ENCODE measurements around the gene PEX5. TPM values are rescaled to one million over a fixed set of nuclear protein-coding genes. Genes with fewer than 3 reads are reported as not detected.

The PEX5 gene
- total and polyA plus RNA-seq, 2 of the 8 experiments (the other 6 are each of a cell fraction or from before 2014, with no cell fraction given), result 16.8 to 50.5 TPM

GRCh38 chr12:7188562-7189397, 706 bp upstream of the PEX5 start:
- Histone ChIP-seq H2BK15ac (ENCODE audit: low read length) (no peak overlapping the region), H3K4me1 (replicated peaks in 1 of 4; ENCODE audit: control insufficient read depth in 3 of 4, insufficient read depth in 4 of 4, low read length in 3 of 4) (peaks cover 0 to 13% (median 3%) of the 10 kb centered on the region in 4 experiments; a peak in 4 of 7 replicates), H4K8ac (ENCODE audit: extremely low read depth, insufficient read depth, low read length) (no peak overlapping the region), H2BK120ac (replicated peaks; ENCODE audit: low read depth, low read length) (no peak overlapping the region), H3K56ac (replicated peaks; ENCODE audit: insufficient read length, low read depth, low read length) (no peak overlapping the region), H3K4me2 (ENCODE audit: insufficient read depth in 1 of 2, low read depth in 2 of 2, low read length in 2 of 2) (peak overlapping the region; percentile 96 to 100), H4K5ac (ENCODE audit: insufficient read length, low read depth, low read length) (no peak overlapping the region), H3K4me3 (ENCODE audit: extremely low read depth in 1 of 4, insufficient read depth in 2 of 4, low read depth in 3 of 4, low read length in 4 of 4) (peak overlapping the region; percentile 62 to 89 (median 83)), H4K91ac (replicated peaks; ENCODE audit: insufficient read length, low read length) (no peak overlapping the region), H3K23me2 (ENCODE audit: low read depth, low read length) (peaks cover 9% of the 10 kb centered on the region), H3K23ac (ENCODE audit: insufficient read length) (no peak overlapping the region), H3K36me3 (ENCODE audit: control insufficient read depth in 2 of 4, insufficient read depth in 4 of 4, low read length in 3 of 4) (peaks cover 0 to 23% (median 0%) of the 10 kb centered on the region in 4 experiments; a peak in 4 of 8 replicates), H2BK20ac (ENCODE audit: low read length) (no peak overlapping the region), H3K18ac (ENCODE audit: extremely low read depth, low read length) (peak overlapping the region; percentile 11; the same call in 1 of the 2 replicates), H3K14ac (ENCODE audit: insufficient read length) (no peak overlapping the region), H2AFZ (ENCODE audit: low read length) (peak overlapping the region; percentile 97), H4K20me1 (replicated peaks in 1 of 2; ENCODE audit: control insufficient read depth in 1 of 2, insufficient read depth in 2 of 2, low read length in 2 of 2) (no peaks in the 10 kb centered on the region), H3K9ac (replicated peaks in 1 of 4; ENCODE audit: extremely low read depth in 1 of 4, low read depth in 3 of 4, low read length in 3 of 4) (peak overlapping the region in 2 of 4 experiments; percentile 26 to 35; a peak in 1 of 7 replicates), H3K9me3 (ENCODE audit: insufficient read depth in 2 of 2, low read depth in 1 of 2, low read length in 1 of 2) (no peaks in the 10 kb centered on the region), H3K27ac (ENCODE audit: low read depth, low read length) (no peak overlapping the region), H2BK5ac (ENCODE audit: low read depth, low read length) (no peak overlapping the region), H3K4ac (replicated peaks; ENCODE audit: insufficient read length, low read depth, low read length) (no peak overlapping the region), H2AK5ac (ENCODE audit: low read depth, low read length) (no peak overlapping the region), H3K79me1 (ENCODE audit: low read depth, low read length) (no peaks in the 10 kb centered on the region), H2BK12ac (ENCODE audit: low read depth, low read length) (no peak overlapping the region), H3K27me3 (replicated peaks in 1 of 4; ENCODE audit: control insufficient read depth in 3 of 4, extremely low read depth in 1 of 4, insufficient read depth in 3 of 4, low read length in 3 of 4) (no peaks in the 10 kb centered on the region), H3K79me2 (ENCODE audit: control insufficient read depth in 1 of 2, insufficient read depth in 2 of 2, low read length in 2 of 2) (peaks cover 0 to 11% of the 10 kb centered on the region in 2 experiments; a peak in 1 of 4 replicates)
- DNase-seq (ENCODE audit: low read depth in 1 of 2, low spot score in 2 of 2) (peak; percentile 64 to 90), FAIRE-seq (no peak)
- POLR2A ChIA-PET (ENCODE audit: partially characterized antibody), result interaction anchor here (1.4 to 2.9 kb wide), 2 partner anchors 27 to 245 kb away, joined by 5 to 11 read pairs; partner anchors contain the start of gene C12orf57
- 5% methylated on average over 21 of the region's 21 CpGs; no CpG with 5 or more reads in 1 of the 2 experiments for WGBS, 2 experiments (ENCODE audit: extremely low coverage in 1 of 2, insufficient coverage in 1 of 2, insufficient read length in 1 of 2, insufficient replicate concordance in 2 of 2, low coverage in 1 of 2, low lambda C conversion rate in 2 of 2, missing lambda C conversion rate in 1 of 2)
- CTCF ChIA-PET (ENCODE audit: partially characterized antibody), result interaction anchor here (0.8 to 2.8 kb wide), 10 partner anchors 26 to 451 kb away, joined by 3 to 22 read pairs (median 4); no protein-coding TSS in a partner anchor
- TF ChIP-seq EZH2 (IDR thresholded peaks at IDR 0.05; ENCODE audit: low read depth, low read length, severe bottlenecking) (no peak), HDAC6 (IDR thresholded peaks at IDR 0.05; ENCODE audit: low read depth, low read length) (no peak), SP2 (IDR thresholded peaks at IDR 0.05; ENCODE audit: low read length) (no peak), CHD1 (IDR thresholded peaks at IDR 0.05; ENCODE audit: low read depth, low read length) (no peak), KDM1A (IDR thresholded peaks at IDR 0.05; ENCODE audit: borderline replicate concordance, low read length) (no peak), EGR1 (IDR thresholded peaks at IDR 0.05; ENCODE audit: borderline replicate concordance, low read depth, low read length) (peak; percentile 71; the same call in 1 of the 2 replicates), ATF3 (IDR thresholded peaks at IDR 0.05; ENCODE audit: insufficient read depth, low read depth, low read length) (no peak), RAD21 (IDR thresholded peaks at IDR 0.05 in 1 of 2, conservative IDR thresholded peaks at IDR 0.05 in 1 of 2; ENCODE audit: low read depth in 2 of 2, low read length in 2 of 2) (peak; percentile 83 to 86), TBP (IDR thresholded peaks at IDR 0.05; ENCODE audit: low read depth, low read length) (no peak), RNF2 (IDR thresholded peaks at IDR 0.05; ENCODE audit: borderline replicate concordance, low read depth, low read length, missing control alignments, poor library complexity, severe bottlenecking) (no peak)
